KMS-11 (cell line): ENCODE measurements around the gene DNAH11.

Experiments used
- H2AFZ ChIP-seq: fragments of 200-600 bp; sonication (generic); 2 replicates; pipeline ENCODE4 v1.6.1; 2016; ENCODE audit warnings: antibody characterized with exemption, mixed run types, low read depth
- H3K27ac ChIP-seq: fragments of 200-600 bp; sonication (generic); 2 replicates; pipeline ENCODE4 v1.6.1; 2016; ENCODE audit warnings: mild to moderate bottlenecking, mixed run types
- H3K27me3 ChIP-seq: fragments of 200-600 bp; sonication (generic); 2 replicates; pipeline ENCODE4 v1.6.1; 2017; ENCODE audit warnings: mild to moderate bottlenecking, low read depth, mixed run types, moderate library complexity; ENCODE audit not compliant: insufficient read depth
- H3K36me3 ChIP-seq: fragments of 200-600 bp; sonication (generic); 2 replicates; pipeline ENCODE4 v1.6.1; 2017; ENCODE audit warnings: mild to moderate bottlenecking, mixed run types; ENCODE audit not compliant: insufficient read depth
- H3K4me1 ChIP-seq: fragments of 200-600 bp; sonication (generic); 2 replicates; pipeline ENCODE4 v1.6.1; 2016; ENCODE audit warnings: mild to moderate bottlenecking, low read depth, mixed run types; ENCODE audit not compliant: poor library complexity, severe bottlenecking
- H3K4me2 ChIP-seq: fragments of 200-600 bp; sonication (generic); 2 replicates; pipeline ENCODE4 v1.7.0; 2016; ENCODE audit warnings: mild to moderate bottlenecking, mixed run types
- H3K4me3 ChIP-seq: fragments of 200-600 bp; sonication (generic); IDR thresholded peaks from 2 replicates; pipeline ENCODE4 v1.6.1; 2017; ENCODE audit warnings: low read depth, low read length, mixed read lengths; ENCODE audit not compliant: insufficient read depth
- H3K79me2 ChIP-seq: fragments of 200-600 bp; sonication (generic); 2 replicates; pipeline ENCODE4 v1.6.1; 2016; ENCODE audit warnings: low read depth, mixed run types; ENCODE audit not compliant: insufficient read depth
- H3K9ac ChIP-seq: fragments of 200-600 bp; sonication (generic); 2 replicates; pipeline ENCODE4 v1.6.1; 2016; ENCODE audit warnings: mild to moderate bottlenecking, mixed run types
- H4K20me1 ChIP-seq: fragments of 200-600 bp; sonication (generic); 2 replicates; pipeline ENCODE4 v1.6.1; 2016; ENCODE audit warnings: mild to moderate bottlenecking, mixed run types; ENCODE audit not compliant: insufficient read depth
- TF ChIP-seq, protein P1 (sequence below): fragments of 200-600 bp; sonication (generic); conservative IDR thresholded peaks from 2 replicates; pipeline ENCODE4 v1.6.1; 2017; ENCODE audit warnings: low read depth, mild to moderate bottlenecking, antibody characterized with exemption, low read length, moderate library complexity, mixed read lengths

The DNAH11 gene

GRCh38 chr7:21616796-21617436, 74.1 kb downstream of the DNAH11 start:
- Histone ChIP-seq H2AFZ (no peak overlapping the region), H3K4me3 (no peak overlapping the region)

DNA sequence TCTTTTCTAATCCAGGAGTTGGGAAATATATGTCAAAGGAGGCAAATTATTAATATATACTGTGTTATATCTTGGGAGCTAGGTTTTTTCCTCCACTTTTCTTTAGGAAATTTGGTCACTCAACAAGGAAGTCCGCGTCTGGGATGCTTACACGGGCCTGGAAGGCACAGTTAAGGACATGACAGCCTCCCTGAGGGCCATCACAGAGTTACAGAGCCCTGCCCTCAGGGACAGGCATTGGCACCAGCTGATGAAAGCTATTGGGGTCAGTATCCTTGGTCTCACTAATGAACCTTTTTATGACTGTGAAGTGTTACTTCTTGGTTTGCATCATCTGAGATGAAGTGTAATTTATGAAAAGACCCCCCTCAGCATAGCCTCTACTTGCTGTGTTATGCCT, 74.7 kb downstream of the DNAH11 start:
- no peaks in the 10 kb centered on the region for H3K27me3 ChIP-seq
- H3K4me2 ChIP-seq, result no peak overlapping the region
- H3K4me1 ChIP-seq, result no peaks in the 10 kb centered on the region
- H2AFZ ChIP-seq, result no peak overlapping the region
- no peaks in the 10 kb centered on the region for H3K36me3 ChIP-seq
- no peaks in the 10 kb centered on the region for H4K20me1 ChIP-seq
- no peak overlapping the region for H3K27ac ChIP-seq
- H3K9ac ChIP-seq, result no peak overlapping the region
- H3K4me3 ChIP-seq, result no peak overlapping the region
- H3K79me2 ChIP-seq, result no peaks in the 10 kb centered on the region
- TF ChIP-seq, protein P1, sequence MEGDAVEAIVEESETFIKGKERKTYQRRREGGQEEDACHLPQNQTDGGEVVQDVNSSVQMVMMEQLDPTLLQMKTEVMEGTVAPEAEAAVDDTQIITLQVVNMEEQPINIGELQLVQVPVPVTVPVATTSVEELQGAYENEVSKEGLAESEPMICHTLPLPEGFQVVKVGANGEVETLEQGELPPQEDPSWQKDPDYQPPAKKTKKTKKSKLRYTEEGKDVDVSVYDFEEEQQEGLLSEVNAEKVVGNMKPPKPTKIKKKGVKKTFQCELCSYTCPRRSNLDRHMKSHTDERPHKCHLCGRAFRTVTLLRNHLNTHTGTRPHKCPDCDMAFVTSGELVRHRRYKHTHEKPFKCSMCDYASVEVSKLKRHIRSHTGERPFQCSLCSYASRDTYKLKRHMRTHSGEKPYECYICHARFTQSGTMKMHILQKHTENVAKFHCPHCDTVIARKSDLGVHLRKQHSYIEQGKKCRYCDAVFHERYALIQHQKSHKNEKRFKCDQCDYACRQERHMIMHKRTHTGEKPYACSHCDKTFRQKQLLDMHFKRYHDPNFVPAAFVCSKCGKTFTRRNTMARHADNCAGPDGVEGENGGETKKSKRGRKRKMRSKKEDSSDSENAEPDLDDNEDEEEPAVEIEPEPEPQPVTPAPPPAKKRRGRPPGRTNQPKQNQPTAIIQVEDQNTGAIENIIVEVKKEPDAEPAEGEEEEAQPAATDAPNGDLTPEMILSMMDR, result no peak

More at GRCh38 chr7:21616796-21617436, 74.1 kb downstream of the DNAH11 start:
- Histone ChIP-seq H4K20me1 (no peaks in the 10 kb centered on the region), H3K9ac (no peak overlapping the region), H3K4me2 (no peak overlapping the region), H3K4me1 (no peaks in the 10 kb centered on the region), H3K27me3 (no peaks in the 10 kb centered on the region), H3K27ac (no peak overlapping the region), H3K36me3 (no peaks in the 10 kb centered on the region), H3K79me2 (no peaks in the 10 kb centered on the region)
- TF ChIP-seq, protein P1, result no peak

DNA sequence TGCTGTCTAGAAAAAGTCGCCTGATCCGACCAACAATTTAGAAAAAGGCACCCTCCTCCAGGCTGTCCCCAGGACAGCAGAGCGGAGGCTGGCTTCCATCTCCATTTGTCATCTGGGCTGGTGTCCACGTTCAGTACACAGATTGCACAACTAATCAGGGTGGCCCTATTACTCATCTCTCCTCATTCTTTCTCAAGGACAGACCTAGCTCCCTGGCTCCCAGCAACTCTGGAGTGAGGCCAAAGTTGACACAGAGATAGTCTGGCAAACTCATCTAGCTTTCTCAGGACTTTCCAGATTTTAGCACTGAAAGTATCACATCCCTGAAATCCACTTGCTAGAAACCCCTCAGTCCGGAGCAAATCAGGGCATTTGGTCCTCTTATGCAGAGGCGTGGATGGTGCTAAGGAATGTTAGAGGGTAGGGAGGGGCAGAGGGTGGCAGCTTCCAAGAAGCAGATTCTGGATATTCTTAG, 75.1 kb downstream of the DNAH11 start:
- H4K20me1 ChIP-seq, result no peaks in the 10 kb centered on the region
- TF ChIP-seq, protein P1, result no peak
- no peaks in the 10 kb centered on the region for H3K79me2 ChIP-seq
- no peaks in the 10 kb centered on the region for H3K4me1 ChIP-seq
- no peak overlapping the region for H2AFZ ChIP-seq
- H3K27ac ChIP-seq, result no peak overlapping the region
- no peak overlapping the region for H3K9ac ChIP-seq
- H3K4me3 ChIP-seq, result no peak overlapping the region
- H3K36me3 ChIP-seq, result no peaks in the 10 kb centered on the region
- no peaks in the 10 kb centered on the region for H3K27me3 ChIP-seq
- H3K4me2 ChIP-seq, result no peak overlapping the region

DNA sequence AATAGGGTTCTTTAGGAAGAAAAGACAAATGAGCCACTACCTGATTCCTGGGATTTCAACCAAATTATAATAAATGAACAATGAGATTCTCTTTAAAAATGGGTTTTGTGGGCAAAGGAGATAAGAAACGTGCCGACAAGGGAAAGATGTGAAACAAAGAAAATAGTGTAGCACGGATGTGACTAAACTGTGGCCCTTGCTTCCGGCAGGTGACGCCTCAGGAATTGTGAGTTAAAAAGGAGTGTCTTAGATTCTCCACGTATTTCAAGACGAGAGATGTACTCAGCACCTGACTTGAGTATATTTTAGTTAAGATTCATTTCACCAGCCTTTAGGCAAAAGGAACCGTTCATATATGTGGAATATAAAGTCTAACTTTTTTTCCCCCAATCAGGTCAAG, 75.9 kb downstream of the DNAH11 start:
- Histone ChIP-seq H3K79me2 (no peaks in the 10 kb centered on the region), H3K27me3 (no peaks in the 10 kb centered on the region), H3K4me2 (no peak overlapping the region), H3K4me3 (no peak overlapping the region), H3K9ac (no peak overlapping the region), H3K4me1 (no peaks in the 10 kb centered on the region), H2AFZ (no peak overlapping the region), H3K27ac (no peak overlapping the region), H4K20me1 (no peaks in the 10 kb centered on the region), H3K36me3 (no peaks in the 10 kb centered on the region)
- TF ChIP-seq, protein P1, result no peak
